ENCODE results near the gene DAPK2. TPM values are rescaled to one million over a fixed set of nuclear protein-coding genes. Genes with fewer than 3 reads are reported as not detected.
"Not testable (repeated sequence)": the region's sequence is repeated elsewhere in the genome, so short reads cannot be mapped to it uniquely, and the experiment has no call there.

Gene DAPK2
- total RNA-seq: under 1 TPM in 1 of 2 experiments, not detected in 1; 0.44 TPM

GRCh38 chr15:64046421-64047153 lies at the start of gene DAPK2:
TSS of gene DAPK2 (minus strand) at chr15:64046485. CDS start at chr15:64040261, 6,224 bp downstream.
- Mint-ChIP-seq H3K36me3 (ENCODE audit: low read depth) (no peaks in the 10 kb centered on the region), H3K9me3 (no peaks in the 10 kb centered on the region), H3K27ac (no peak within 1 kb of the TSS), H3K4me1 (ENCODE audit: low read depth) (peaks cover 4% of the 10 kb centered on the region), H3K27me3 (ENCODE audit: low read depth) (peaks cover 10% of the 10 kb centered on the region), H3K4me3 (peak within 1 kb of the TSS; percentile 53)
- intact Hi-C loops (cut with micrococcal nuclease): loop anchor here (1.0 to 5.0 kb wide), 3 partner anchors 102 to 294 kb away; no protein-coding TSS in a partner anchor
- DNase-seq: peak; percentile 56
- CTCF ChIA-PET: interaction anchor here (0.6 to 3.0 kb wide), 27 partner anchors 9 to 582 kb away, joined by 3 to 32 read pairs (median 4); no protein-coding TSS in a partner anchor

- intact Hi-C loops (cut with micrococcal nuclease): loop anchor here (10.0 kb wide), 1 partner anchor 259 kb away; the partner anchor contains the start of gene CSNK1G1
- peaks cover 66% of the 10 kb centered on the region for H3K4me1 Mint-ChIP-seq (ENCODE audit: low read depth)
These were observed 49.1 kb upstream of the DAPK2 start for GRCh38 chr15:64095431-64095794.

GRCh38 chr15:64093627-64094417 lies 47.5 kb upstream of the DAPK2 start, which contains the start of gene CIAO2A:
TSS of gene CIAO2A (minus strand) at chr15:64093838. CDS start at chr15:64093768, 70 bp downstream.
- Mint-ChIP-seq H3K36me3 (ENCODE audit: low read depth) (peaks cover 14% of the 10 kb centered on the region), H3K27ac (peak within 1 kb of the TSS; percentile 97), H3K27me3 (ENCODE audit: low read depth) (no peaks in the 10 kb centered on the region), H3K4me3 (peak within 1 kb of the TSS; percentile 98), H3K4me1 (ENCODE audit: low read depth) (peaks cover 62% of the 10 kb centered on the region), H3K9me3 (no peaks in the 10 kb centered on the region)
- intact Hi-C loops (cut with micrococcal nuclease): loop anchor here (1.0 to 10.0 kb wide), 9 partner anchors 59 to 902 kb away; partner anchors contain the start of genes CSNK1G1, HERC1, PCLAF and PPIB
- peak; percentile 99 for DNase-seq
- CTCF ChIA-PET: interaction anchor here (0.6 to 2.5 kb wide), 8 partner anchors 22 to 494 kb away, joined by 3 to 10 read pairs (median 3); no protein-coding TSS in a partner anchor

More at GRCh38 chr15:64095431-64095794, 49.1 kb upstream of the DAPK2 start:
- DNase-seq: no peak
- Mint-ChIP-seq H3K36me3 (ENCODE audit: low read depth) (peaks cover 6% of the 10 kb centered on the region), H3K9me3 (no peaks in the 10 kb centered on the region), H3K27ac (peak overlapping the region; percentile 97), H3K27me3 (ENCODE audit: low read depth) (no peaks in the 10 kb centered on the region), H3K4me3 (peak overlapping the region; percentile 98)
- CTCF ChIA-PET: interaction anchor here (0.5 to 1.5 kb wide), 2 partner anchors 58 to 604 kb away, joined by 4 read pairs; no protein-coding TSS in a partner anchor

GRCh38 chr15:64092864-64093626 lies 46.8 kb upstream of the DAPK2 start:
- no peaks in the 10 kb centered on the region for H3K27me3 Mint-ChIP-seq (ENCODE audit: low read depth)
- H3K27ac Mint-ChIP-seq: peak overlapping the region; percentile 97
- peaks cover 16% of the 10 kb centered on the region for H3K36me3 Mint-ChIP-seq (ENCODE audit: low read depth)
- DNase-seq: peak; percentile 67
- H3K4me3 Mint-ChIP-seq: peak overlapping the region; percentile 98
- peaks cover 58% of the 10 kb centered on the region for H3K4me1 Mint-ChIP-seq (ENCODE audit: low read depth)
- no peaks in the 10 kb centered on the region for H3K9me3 Mint-ChIP-seq
- CTCF ChIA-PET: interaction anchor here (0.6 to 2.5 kb wide), 7 partner anchors 21 to 493 kb away, joined by 3 to 10 read pairs (median 3); no protein-coding TSS in a partner anchor
- intact Hi-C loops (cut with micrococcal nuclease): loop anchor here (1.0 to 10.0 kb wide), 5 partner anchors 60 to 901 kb away; partner anchors contain the start of genes CSNK1G1 and PCLAF

- CTCF ChIA-PET: interaction anchor here (0.9 to 2.5 kb wide), 3 partner anchors 20 to 492 kb away, joined by 3 to 10 read pairs (median 3); no protein-coding TSS in a partner anchor
- Mint-ChIP-seq H3K36me3 (ENCODE audit: low read depth) (peaks cover 24% of the 10 kb centered on the region), H3K27ac (peak overlapping the region; percentile 97), H3K27me3 (ENCODE audit: low read depth) (no peaks in the 10 kb centered on the region), H3K4me1 (ENCODE audit: low read depth) (peaks cover 50% of the 10 kb centered on the region), H3K9me3 (no peaks in the 10 kb centered on the region), H3K4me3 (peak overlapping the region; percentile 98)
- DNase-seq: no peak
- intact Hi-C loops (cut with micrococcal nuclease): loop anchor here (5.0 to 10.0 kb wide), 2 partner anchors 263 to 800 kb away; partner anchors contain the start of gene CSNK1G1
These were observed 46.0 kb upstream of the DAPK2 start for GRCh38 chr15:64092075-64092820.

- intact Hi-C loops (cut with micrococcal nuclease): loop anchor here (5.0 to 10.0 kb wide), 2 partner anchors 264 to 802 kb away; partner anchors contain the start of gene CSNK1G1
- Mint-ChIP-seq H3K27me3 (ENCODE audit: low read depth) (no peaks in the 10 kb centered on the region), H3K4me1 (ENCODE audit: low read depth) (peaks cover 40% of the 10 kb centered on the region), H3K27ac (no peak overlapping the region), H3K9me3 (no peaks in the 10 kb centered on the region), H3K4me3 (no peak overlapping the region), H3K36me3 (ENCODE audit: low read depth) (peaks cover 27% of the 10 kb centered on the region)
- CTCF ChIA-PET: interaction anchor here (1.4 kb wide), 1 partner anchor 23 kb away, joined by 3 read pairs; no protein-coding TSS in a partner anchor
- DNase-seq: no peak
These were observed 44.2 kb upstream of the DAPK2 start for GRCh38 chr15:64090527-64090926.

GRCh38 chr15:64089543-64090280 lies 43.4 kb upstream of the DAPK2 start:
- intact Hi-C loops (cut with micrococcal nuclease): loop anchor here (5.0 to 10.0 kb wide), 2 partner anchors 265 to 803 kb away; partner anchors contain the start of gene CSNK1G1
- Mint-ChIP-seq H3K9me3 (no peaks in the 10 kb centered on the region), H3K4me3 (no peak overlapping the region), H3K4me1 (ENCODE audit: low read depth) (peaks cover 32% of the 10 kb centered on the region), H3K27ac (no peak overlapping the region), H3K36me3 (ENCODE audit: low read depth) (peaks cover 28% of the 10 kb centered on the region), H3K27me3 (ENCODE audit: low read depth) (no peaks in the 10 kb centered on the region)
- DNase-seq: no peak
- CTCF ChIA-PET: interaction anchor here (0.6 kb wide), 1 partner anchor 480 kb away, joined by 3 read pairs; no protein-coding TSS in a partner anchor

GRCh38 chr15:64082757-64083156 lies 36.5 kb upstream of the DAPK2 start:
- no peak for DNase-seq
- H3K4me3 Mint-ChIP-seq: no peak overlapping the region
- H3K27me3 Mint-ChIP-seq (ENCODE audit: low read depth): no peaks in the 10 kb centered on the region
- CTCF ChIA-PET: no interaction called here
- peaks cover 16% of the 10 kb centered on the region for H3K36me3 Mint-ChIP-seq (ENCODE audit: low read depth)
- no peaks in the 10 kb centered on the region for H3K9me3 Mint-ChIP-seq
- intact Hi-C loops (cut with micrococcal nuclease): no loop called here
- no peaks in the 10 kb centered on the region for H3K4me1 Mint-ChIP-seq (ENCODE audit: low read depth)
- no peak overlapping the region for H3K27ac Mint-ChIP-seq

- H3K4me1 Mint-ChIP-seq (ENCODE audit: low read depth); H3K27me3 Mint-ChIP-seq (ENCODE audit: low read depth); H3K9me3 Mint-ChIP-seq; intact Hi-C loops (cut with micrococcal nuclease); H3K27ac Mint-ChIP-seq; DNase-seq; CTCF ChIA-PET; H3K4me3 Mint-ChIP-seq: not testable (repeated sequence)
- peaks cover 12% of the 10 kb centered on the region for H3K36me3 Mint-ChIP-seq (ENCODE audit: low read depth)
These were observed 27.2 kb upstream of the DAPK2 start for GRCh38 chr15:64073496-64073895.

- CTCF ChIA-PET: interaction anchor here (0.7 to 2.3 kb wide), 2 partner anchors 26 to 66 kb away, joined by 3 to 5 read pairs; partner anchors contain the start of gene DAPK2
- no peak overlapping the region for H3K27ac Mint-ChIP-seq
- H3K4me1 Mint-ChIP-seq (ENCODE audit: low read depth): peaks cover 3% of the 10 kb centered on the region
- intact Hi-C loops (cut with micrococcal nuclease): no loop called here
- H3K27me3 Mint-ChIP-seq (ENCODE audit: low read depth): no peaks in the 10 kb centered on the region
- no peak for DNase-seq
- peaks cover 12% of the 10 kb centered on the region for H3K36me3 Mint-ChIP-seq (ENCODE audit: low read depth)
- no peak overlapping the region for H3K4me3 Mint-ChIP-seq
- no peaks in the 10 kb centered on the region for H3K9me3 Mint-ChIP-seq
These were observed 26.5 kb upstream of the DAPK2 start for GRCh38 chr15:64072812-64073211.
